Adrenal gland (tissue), 5 donors: Measurements from ENCODE around the gene CALML6.

Experiments
- POLR2A ChIP-seq, 2 donors: fragments of 450-650 bp; IDR thresholded peaks; one replicate each; pipeline ENCODE4 v1.6.1; 2017; ENCODE audit warnings: antibody characterized with exemption in 2 of 2, mild to moderate bottlenecking in 2 of 2, moderate library complexity in 1 of 2
- TF ChIP-seq, protein P1 (sequence below), 6 experiments: fragments of 450-650 bp in 4 of 6; fragments of 200-600 bp in 2 of 6; sonication (generic) in 1 of 6; IDR thresholded peaks; 1 replicate in 5 of 6; 2 replicates in 1 of 6; pipeline versions ENCODE4 v1.5.1 to v1.8.0; 2016 to 2021; ENCODE audit warnings: antibody characterized with exemption in 6 of 6, mild to moderate bottlenecking in 2 of 6, moderate library complexity in 1 of 6
- donor health status: DM: no; HTN: no; CAD: no.

DNA sequence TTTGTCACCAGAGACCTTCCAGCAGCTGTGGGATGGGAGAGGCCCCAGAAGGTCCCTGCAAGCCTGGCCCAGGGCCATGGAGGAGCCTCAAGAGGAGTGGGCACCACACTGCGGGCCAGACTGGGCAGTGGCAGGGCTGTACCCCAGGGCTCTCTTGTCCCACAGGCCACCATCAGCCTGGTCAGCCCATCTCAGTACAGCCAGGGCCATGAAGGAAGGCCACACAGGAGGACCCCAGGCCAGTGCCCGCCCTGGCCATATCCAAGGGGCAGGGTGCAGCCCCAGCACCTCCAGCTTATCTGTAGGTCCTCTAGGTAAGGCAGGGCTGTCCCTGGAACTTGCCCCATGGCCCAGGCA is 21.1 kb upstream of the CALML6 start:
- no peak for TF ChIP-seq POLR2A (IDR thresholded peaks at IDR 0.05)
- TF ChIP-seq, protein P1, sequence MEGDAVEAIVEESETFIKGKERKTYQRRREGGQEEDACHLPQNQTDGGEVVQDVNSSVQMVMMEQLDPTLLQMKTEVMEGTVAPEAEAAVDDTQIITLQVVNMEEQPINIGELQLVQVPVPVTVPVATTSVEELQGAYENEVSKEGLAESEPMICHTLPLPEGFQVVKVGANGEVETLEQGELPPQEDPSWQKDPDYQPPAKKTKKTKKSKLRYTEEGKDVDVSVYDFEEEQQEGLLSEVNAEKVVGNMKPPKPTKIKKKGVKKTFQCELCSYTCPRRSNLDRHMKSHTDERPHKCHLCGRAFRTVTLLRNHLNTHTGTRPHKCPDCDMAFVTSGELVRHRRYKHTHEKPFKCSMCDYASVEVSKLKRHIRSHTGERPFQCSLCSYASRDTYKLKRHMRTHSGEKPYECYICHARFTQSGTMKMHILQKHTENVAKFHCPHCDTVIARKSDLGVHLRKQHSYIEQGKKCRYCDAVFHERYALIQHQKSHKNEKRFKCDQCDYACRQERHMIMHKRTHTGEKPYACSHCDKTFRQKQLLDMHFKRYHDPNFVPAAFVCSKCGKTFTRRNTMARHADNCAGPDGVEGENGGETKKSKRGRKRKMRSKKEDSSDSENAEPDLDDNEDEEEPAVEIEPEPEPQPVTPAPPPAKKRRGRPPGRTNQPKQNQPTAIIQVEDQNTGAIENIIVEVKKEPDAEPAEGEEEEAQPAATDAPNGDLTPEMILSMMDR (IDR thresholded peaks at IDR 0.05): no peak
